HL-60 (cell line): ENCODE data around the gene FLYWCH1.

Experiments
- GABPA ChIP-seq: IDR thresholded peaks from 2 replicates; pipeline ENCODE4 v1.6.1; 2012; ENCODE audit warnings: low read depth
- TF ChIP-seq, protein P1 (sequence below): IDR thresholded peaks from one replicate; pipeline ENCODE4 v1.5.1; 2011; ENCODE audit warnings: low read length, control low read depth, inconsistent platforms; ENCODE audit not compliant: insufficient read depth
- TF ChIP-seq, protein P2 (sequence below): IDR thresholded peaks from 2 replicates; pipeline ENCODE4 v1.6.1; 2012; ENCODE audit warnings: low read depth; ENCODE audit not compliant: insufficient replicate concordance

DNA sequence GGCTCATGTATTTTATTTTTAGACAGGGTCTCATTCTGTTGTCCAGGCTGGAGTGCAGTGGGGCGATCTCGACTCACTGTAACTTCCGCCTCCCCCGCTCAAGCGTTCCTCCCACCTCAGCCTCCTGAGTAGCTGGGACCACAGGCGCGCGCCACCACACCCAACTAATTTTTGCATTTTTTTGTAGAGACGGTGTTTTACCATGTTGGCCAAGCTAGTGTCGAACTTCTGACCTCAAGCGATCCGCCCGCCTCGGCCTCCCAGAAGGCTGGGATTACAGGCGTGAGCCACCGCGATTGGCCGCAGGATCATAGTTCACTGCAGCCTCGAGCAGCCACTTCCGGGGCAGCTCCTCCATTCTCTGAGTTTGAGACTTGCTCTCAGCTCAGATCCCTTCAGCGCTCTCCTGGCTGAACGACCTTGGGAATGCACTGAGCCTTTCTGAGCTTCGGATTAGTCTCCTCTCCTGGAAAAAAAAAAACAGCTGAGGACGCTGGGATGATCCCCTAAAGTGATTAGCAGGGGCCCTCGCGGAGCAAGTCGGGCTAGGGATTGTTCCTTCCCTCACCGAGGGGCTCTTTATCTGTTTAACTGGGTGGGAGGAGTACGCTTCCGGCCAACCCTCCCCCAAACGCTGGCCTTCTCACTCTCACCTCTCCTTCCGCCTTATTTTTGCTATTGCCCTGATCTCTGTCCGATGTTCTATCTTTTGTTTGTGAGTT is 69.6 kb downstream of the FLYWCH1 start:
- no peak for TF ChIP-seq GABPA
- TF ChIP-seq, protein P1, sequence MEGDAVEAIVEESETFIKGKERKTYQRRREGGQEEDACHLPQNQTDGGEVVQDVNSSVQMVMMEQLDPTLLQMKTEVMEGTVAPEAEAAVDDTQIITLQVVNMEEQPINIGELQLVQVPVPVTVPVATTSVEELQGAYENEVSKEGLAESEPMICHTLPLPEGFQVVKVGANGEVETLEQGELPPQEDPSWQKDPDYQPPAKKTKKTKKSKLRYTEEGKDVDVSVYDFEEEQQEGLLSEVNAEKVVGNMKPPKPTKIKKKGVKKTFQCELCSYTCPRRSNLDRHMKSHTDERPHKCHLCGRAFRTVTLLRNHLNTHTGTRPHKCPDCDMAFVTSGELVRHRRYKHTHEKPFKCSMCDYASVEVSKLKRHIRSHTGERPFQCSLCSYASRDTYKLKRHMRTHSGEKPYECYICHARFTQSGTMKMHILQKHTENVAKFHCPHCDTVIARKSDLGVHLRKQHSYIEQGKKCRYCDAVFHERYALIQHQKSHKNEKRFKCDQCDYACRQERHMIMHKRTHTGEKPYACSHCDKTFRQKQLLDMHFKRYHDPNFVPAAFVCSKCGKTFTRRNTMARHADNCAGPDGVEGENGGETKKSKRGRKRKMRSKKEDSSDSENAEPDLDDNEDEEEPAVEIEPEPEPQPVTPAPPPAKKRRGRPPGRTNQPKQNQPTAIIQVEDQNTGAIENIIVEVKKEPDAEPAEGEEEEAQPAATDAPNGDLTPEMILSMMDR, result no peak
- TF ChIP-seq, protein P2, sequence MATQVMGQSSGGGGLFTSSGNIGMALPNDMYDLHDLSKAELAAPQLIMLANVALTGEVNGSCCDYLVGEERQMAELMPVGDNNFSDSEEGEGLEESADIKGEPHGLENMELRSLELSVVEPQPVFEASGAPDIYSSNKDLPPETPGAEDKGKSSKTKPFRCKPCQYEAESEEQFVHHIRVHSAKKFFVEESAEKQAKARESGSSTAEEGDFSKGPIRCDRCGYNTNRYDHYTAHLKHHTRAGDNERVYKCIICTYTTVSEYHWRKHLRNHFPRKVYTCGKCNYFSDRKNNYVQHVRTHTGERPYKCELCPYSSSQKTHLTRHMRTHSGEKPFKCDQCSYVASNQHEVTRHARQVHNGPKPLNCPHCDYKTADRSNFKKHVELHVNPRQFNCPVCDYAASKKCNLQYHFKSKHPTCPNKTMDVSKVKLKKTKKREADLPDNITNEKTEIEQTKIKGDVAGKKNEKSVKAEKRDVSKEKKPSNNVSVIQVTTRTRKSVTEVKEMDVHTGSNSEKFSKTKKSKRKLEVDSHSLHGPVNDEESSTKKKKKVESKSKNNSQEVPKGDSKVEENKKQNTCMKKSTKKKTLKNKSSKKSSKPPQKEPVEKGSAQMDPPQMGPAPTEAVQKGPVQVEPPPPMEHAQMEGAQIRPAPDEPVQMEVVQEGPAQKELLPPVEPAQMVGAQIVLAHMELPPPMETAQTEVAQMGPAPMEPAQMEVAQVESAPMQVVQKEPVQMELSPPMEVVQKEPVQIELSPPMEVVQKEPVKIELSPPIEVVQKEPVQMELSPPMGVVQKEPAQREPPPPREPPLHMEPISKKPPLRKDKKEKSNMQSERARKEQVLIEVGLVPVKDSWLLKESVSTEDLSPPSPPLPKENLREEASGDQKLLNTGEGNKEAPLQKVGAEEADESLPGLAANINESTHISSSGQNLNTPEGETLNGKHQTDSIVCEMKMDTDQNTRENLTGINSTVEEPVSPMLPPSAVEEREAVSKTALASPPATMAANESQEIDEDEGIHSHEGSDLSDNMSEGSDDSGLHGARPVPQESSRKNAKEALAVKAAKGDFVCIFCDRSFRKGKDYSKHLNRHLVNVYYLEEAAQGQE, result no peak
